CD8-positive, alpha-beta memory T cell (primary cell): Measurements from ENCODE around the gene METTL16. TPM values are rescaled to one million over a fixed set of nuclear protein-coding genes. Genes with fewer than 3 reads are reported as not detected.

Source experiments
- CTCF ChIA-PET: fragments of 350-600 bp; sonication (Branson Sonifier 250); formaldehyde crosslinking; loops from one replicate; lab custom pipeline; 2021; ENCODE audit warnings: antibody characterized with exemption; lab: Charles Lee
- POLR2A ChIA-PET: fragments of 350-600 bp; sonication (Branson Sonifier 250); formaldehyde crosslinking; loops from one replicate; lab custom pipeline; 2021; ENCODE audit warnings: antibody characterized with exemption; lab: Charles Lee
- DNase-seq, 5 donors: peaks; one replicate each; pipeline versions ENCODE4 v3.0.0 to v3.0.0-alpha.2; 2020 to 2022; ENCODE audit warnings: mixed read lengths in 1 of 5
- H3K27ac ChIP-seq: one replicate; pipeline ENCODE4 v1.7.0; 2013; ENCODE audit warnings: low read depth, mild to moderate bottlenecking, low read length, moderate library complexity
- H3K27me3 ChIP-seq: 2 replicates; pipeline ENCODE4 v1.7.0; 2013; ENCODE audit warnings: low read length, mild to moderate bottlenecking; ENCODE audit not compliant: insufficient read depth, poor library complexity, severe bottlenecking
- H3K36me3 ChIP-seq: 2 replicates; pipeline ENCODE4 v1.7.0; 2013; ENCODE audit warnings: mild to moderate bottlenecking, low read length, moderate library complexity; ENCODE audit not compliant: insufficient read depth
- H3K4me1 ChIP-seq: 2 replicates; pipeline ENCODE4 v1.7.0; 2013; ENCODE audit warnings: mild to moderate bottlenecking, low read length, moderate library complexity; ENCODE audit not compliant: insufficient read depth
- H3K4me3 ChIP-seq: 2 replicates; pipeline ENCODE4 v1.7.0; 2013; ENCODE audit warnings: mild to moderate bottlenecking, low read length
- H3K9me3 ChIP-seq: 2 replicates; pipeline ENCODE4 v1.7.0; 2013; ENCODE audit warnings: mild to moderate bottlenecking, low read length
- H3K27ac Mint-ChIP-seq, 8 donors: one replicate each; pipeline ENCODE4 v1.8.0; 2020 to 2021; ENCODE audit warnings: mixed read lengths in 8 of 8, mild to moderate bottlenecking in 6 of 8, inconsistent platforms in 3 of 8, moderate library complexity in 3 of 8
- H3K27me3 Mint-ChIP-seq, 2 donors: one replicate each; pipeline ENCODE4 v1.8.0; 2020 to 2021; ENCODE audit warnings: mixed read lengths in 2 of 2, mild to moderate bottlenecking in 1 of 2, moderate library complexity in 1 of 2
- H3K36me3 Mint-ChIP-seq, 3 donors: one replicate each; pipeline ENCODE4 v1.8.0; 2020 to 2021; ENCODE audit warnings: mixed read lengths in 3 of 3, inconsistent platforms in 1 of 3, mild to moderate bottlenecking in 1 of 3
- H3K4me1 Mint-ChIP-seq, 3 donors: one replicate each; pipeline ENCODE4 v1.8.0; 2020 to 2021; ENCODE audit warnings: mixed read lengths in 3 of 3, inconsistent platforms in 1 of 3, mild to moderate bottlenecking in 1 of 3
- H3K4me3 Mint-ChIP-seq, 7 donors: one replicate each; pipeline ENCODE4 v1.8.0; 2020 to 2021; ENCODE audit warnings: mixed read lengths in 7 of 7, mild to moderate bottlenecking in 6 of 7, moderate library complexity in 4 of 7, inconsistent platforms in 2 of 7
- H3K9me3 Mint-ChIP-seq, 5 donors: one replicate each; pipeline ENCODE4 v1.8.0; 2020 to 2022; ENCODE audit warnings: mixed read lengths in 5 of 5, mild to moderate bottlenecking in 3 of 5, moderate library complexity in 2 of 5, inconsistent platforms in 1 of 5
- polyA plus RNA-seq: library from polyadenylated mRNA; unstranded; fragments of 300-500 nt; fragmentation: Illumina TruSeq; gene quantifications from one replicate; pipeline ENCODE4 v1.2.3, GENCODE V29; 2021
- total RNA-seq, 2 experiments: library from RNA; stranded (reverse); gene quantifications; one replicate each; pipeline ENCODE4 v1.2.3, GENCODE V29; 2021

Gene METTL16
- total and polyA plus RNA-seq, 3 experiments from 2014 or later = 30.3 to 72.0 (median 67.2) TPM

DNA sequence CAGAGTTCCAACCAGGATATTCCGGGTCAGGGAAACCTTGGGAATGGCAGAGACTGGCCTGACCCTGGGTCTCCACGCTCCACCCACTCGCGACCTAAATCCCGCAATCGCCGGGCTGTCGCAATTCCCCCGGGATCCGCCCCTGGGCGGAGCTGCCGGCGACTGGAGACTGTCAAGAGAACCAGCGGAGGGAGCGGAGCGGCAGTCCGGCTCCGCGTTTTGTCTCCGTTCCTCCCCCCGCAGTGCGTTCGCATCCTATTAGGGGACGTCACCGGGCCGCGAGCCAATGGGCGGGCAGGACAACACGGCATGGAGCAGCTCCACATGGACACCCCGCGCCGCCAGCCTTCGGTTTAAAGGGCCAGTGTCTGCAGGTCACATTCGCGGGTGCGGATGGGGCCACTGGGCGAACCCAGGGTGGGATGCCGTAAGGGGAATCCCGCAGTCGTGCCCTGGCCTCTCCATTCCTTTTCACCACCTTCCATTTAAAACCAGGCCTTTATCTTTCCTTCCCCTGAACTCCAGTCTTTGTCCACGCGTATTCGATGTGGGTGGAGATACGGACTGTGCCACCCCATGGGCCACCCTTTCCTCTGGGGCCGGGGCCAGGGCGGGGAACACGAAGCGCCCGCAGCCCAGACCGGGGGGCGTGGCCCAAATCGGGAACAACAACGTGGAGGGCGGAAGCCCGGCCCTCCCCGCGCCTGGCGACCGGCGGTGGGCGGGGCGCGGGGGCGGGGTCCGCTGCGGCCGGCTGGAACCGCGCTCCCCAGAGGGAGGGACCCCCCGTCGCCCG is 110.1 kb downstream of the METTL16 start:
- H3K9me3 ChIP-seq = no peaks in the 10 kb centered on the region
- H3K27ac ChIP-seq = peak overlapping the region; percentile 96
- peaks cover 31 to 42% (median 36%) of the 10 kb centered on the region in 3 donors for H3K4me1 Mint-ChIP-seq
- peak; percentile 99 to 100 (median 100) for DNase-seq
- H3K4me1 ChIP-seq = peaks cover 35% of the 10 kb centered on the region
- CTCF ChIA-PET = interaction anchor here (0.8 to 3.1 kb wide), 8 partner anchors 9 to 65 kb away, joined by 3 to 23 read pairs (median 5); partner anchors contain the start of gene TSR1
- peaks cover 0 to 3% of the 10 kb centered on the region in 2 donors for H3K27me3 Mint-ChIP-seq
- POLR2A ChIA-PET = interaction anchor here (0.6 to 2.9 kb wide), 7 partner anchors 9 to 347 kb away, joined by 3 to 51 read pairs (median 5); partner anchors contain the start of genes HIC1, SGSM2 and TSR1
- H3K27me3 ChIP-seq = no peaks in the 10 kb centered on the region
- H3K4me3 Mint-ChIP-seq = peak overlapping the region; percentile 90 to 100 (median 98)
- peak overlapping the region; percentile 98 to 100 (median 99) for H3K27ac Mint-ChIP-seq
- no peaks in the 10 kb centered on the region for H3K36me3 ChIP-seq
- peak overlapping the region; percentile 79 for H3K4me3 ChIP-seq
- H3K36me3 Mint-ChIP-seq = peaks cover 0 to 16% (median 1%) of the 10 kb centered on the region in 3 donors
- no peaks in the 10 kb centered on the region for H3K9me3 Mint-ChIP-seq

DNA sequence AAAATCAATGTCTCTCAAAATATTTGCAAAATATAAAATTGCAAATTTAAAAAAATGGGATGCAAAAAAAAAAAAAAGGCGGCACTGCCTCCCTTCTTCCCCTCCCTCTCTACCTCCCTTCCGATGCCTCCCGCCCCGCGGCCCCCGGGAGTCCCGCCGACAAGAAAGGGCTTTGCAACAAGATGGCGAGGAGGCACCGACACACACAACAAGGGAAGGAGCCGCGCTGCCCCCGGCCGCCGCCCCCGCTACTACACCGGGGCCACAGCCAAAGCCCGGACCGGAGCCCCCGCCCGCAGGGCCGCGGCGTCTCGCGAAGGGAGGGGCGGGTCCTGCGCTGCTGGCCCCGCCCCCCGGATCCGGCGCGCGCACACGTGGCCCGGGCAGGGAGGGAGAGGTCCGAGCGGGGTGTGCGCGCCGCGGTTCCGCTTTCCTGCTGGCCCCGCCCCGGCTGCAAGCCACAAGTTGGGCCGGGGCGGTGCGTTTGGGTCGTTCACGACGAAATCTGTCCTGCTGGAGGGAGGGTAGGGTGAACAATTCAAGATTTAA is 110.7 kb downstream of the METTL16 start, which contains the start of gene MNT:
MNT (minus strand) TSS at position 184 of the 549 bp plus-strand sequence. CDS start 348 bp downstream, outside the sequence.
- ChIA-PET CTCF (interaction anchor here (0.8 to 3.1 kb wide), 7 partner anchors 8 to 65 kb away, joined by 3 to 23 read pairs (median 6); partner anchors contain the start of gene TSR1), POLR2A (interaction anchor here (0.6 to 2.9 kb wide), 7 partner anchors 9 to 346 kb away, joined by 3 to 51 read pairs (median 5); partner anchors contain the start of genes HIC1, SGSM2 and TSR1)
- Histone ChIP-seq H3K36me3 (no peaks in the 10 kb centered on the region), H3K4me3 (peak within 1 kb of the TSS; percentile 96), H3K9me3 (no peaks in the 10 kb centered on the region), H3K27ac (peak within 1 kb of the TSS; percentile 96), H3K27me3 (no peaks in the 10 kb centered on the region), H3K4me1 (peaks cover 42% of the 10 kb centered on the region)
- Mint-ChIP-seq H3K27ac (peak within 1 kb of the TSS; percentile 99 to 100 (median 100)), H3K9me3 (no peaks in the 10 kb centered on the region), H3K36me3 (peaks cover 0 to 14% (median 1%) of the 10 kb centered on the region in 3 donors), H3K27me3 (peaks cover 0 to 3% of the 10 kb centered on the region in 2 donors), H3K4me3 (peak within 1 kb of the TSS; percentile 96 to 100 (median 98)), H3K4me1 (peaks cover 34 to 47% (median 40%) of the 10 kb centered on the region in 3 donors)
- peak; percentile 90 to 97 (median 96) for DNase-seq

DNA sequence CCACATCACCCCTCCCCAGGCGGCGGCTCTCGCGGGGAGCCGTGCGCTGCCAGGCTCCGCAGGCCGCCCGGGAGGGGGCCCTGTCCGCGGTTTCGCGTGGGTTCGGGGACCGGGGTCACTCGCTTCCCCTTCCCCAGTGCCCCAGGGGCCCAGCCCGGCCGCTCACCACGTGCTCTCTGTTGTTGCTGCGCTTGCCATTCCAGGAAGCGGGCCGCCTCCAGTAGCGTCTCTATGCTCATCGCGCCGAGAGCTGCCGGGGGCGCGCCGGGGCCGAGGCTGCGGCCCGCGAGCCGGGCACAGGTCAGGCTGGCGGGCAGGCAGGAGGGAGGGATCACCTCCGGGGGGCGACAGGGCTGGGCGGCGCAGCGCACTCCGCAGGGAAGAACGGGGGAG is 111.2 kb downstream of the METTL16 start:
- peak; percentile 34 to 75 (median 46) for DNase-seq
- H3K4me1 ChIP-seq = peaks cover 46% of the 10 kb centered on the region
- peak overlapping the region; percentile 96 for H3K4me3 ChIP-seq
- POLR2A ChIA-PET = interaction anchor here (0.7 to 2.9 kb wide), 3 partner anchors 9 to 111 kb away, joined by 3 to 24 read pairs (median 4); partner anchors contain the start of genes METTL16, SGSM2 and TSR1
- H3K27me3 ChIP-seq = no peaks in the 10 kb centered on the region
- H3K36me3 Mint-ChIP-seq = peaks cover 0 to 14% (median 1%) of the 10 kb centered on the region in 3 donors
- H3K27ac Mint-ChIP-seq = peak overlapping the region; percentile 91 to 100 (median 98)
- peaks cover 0 to 3% of the 10 kb centered on the region in 2 donors for H3K27me3 Mint-ChIP-seq
- CTCF ChIA-PET = interaction anchor here (1.0 to 3.1 kb wide), 3 partner anchors 16 to 18 kb away, joined by 4 to 23 read pairs (median 4); no protein-coding TSS in a partner anchor
- peak overlapping the region; percentile 96 for H3K27ac ChIP-seq
- peak overlapping the region; percentile 96 to 100 (median 98) for H3K4me3 Mint-ChIP-seq
- no peaks in the 10 kb centered on the region for H3K9me3 Mint-ChIP-seq
- no peaks in the 10 kb centered on the region for H3K36me3 ChIP-seq
- peaks cover 36 to 52% (median 42%) of the 10 kb centered on the region in 3 donors for H3K4me1 Mint-ChIP-seq
- H3K9me3 ChIP-seq = no peaks in the 10 kb centered on the region

DNA sequence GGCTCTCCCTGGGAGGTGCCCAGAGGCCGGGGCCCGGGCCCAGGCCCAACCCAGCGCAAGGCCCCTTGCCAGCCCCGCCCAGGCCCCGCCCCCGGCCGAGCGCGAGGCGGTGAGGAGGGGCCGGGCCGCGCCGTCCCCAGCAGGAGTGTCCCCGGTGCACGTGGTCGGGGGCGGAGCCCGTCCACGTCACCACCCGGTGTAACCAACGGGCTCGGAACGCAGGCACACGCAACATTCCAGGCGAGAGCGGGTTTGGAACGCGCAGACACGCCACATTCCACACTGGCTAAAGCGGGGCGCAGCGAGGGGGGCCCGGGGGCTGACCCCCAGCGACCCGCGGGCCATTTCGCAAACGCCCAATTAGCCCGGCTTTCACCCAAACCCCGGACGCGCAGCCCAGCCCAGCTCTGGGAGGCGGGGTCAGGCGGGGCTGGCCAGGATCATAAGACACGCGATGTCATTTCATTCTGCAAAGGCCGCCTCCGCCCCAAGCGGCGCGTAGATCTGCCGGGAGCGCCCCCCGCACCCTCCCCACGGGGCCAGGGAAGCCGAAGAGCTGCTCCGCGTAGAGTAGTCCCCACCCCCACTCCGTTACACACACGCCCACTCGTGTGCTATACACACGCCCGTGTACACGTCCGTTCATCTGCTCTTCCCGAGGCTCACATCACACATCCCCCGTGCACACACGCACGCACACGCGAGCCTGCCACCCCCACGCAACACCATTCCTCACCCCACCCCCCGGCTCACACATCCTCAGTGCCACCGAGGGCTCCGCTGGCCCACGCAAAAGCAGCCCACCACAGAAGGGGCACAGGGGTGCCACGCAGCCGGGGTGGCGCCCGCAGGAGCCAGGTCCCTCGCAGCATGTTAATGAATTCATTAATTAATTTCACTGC is 111.9 kb downstream of the METTL16 start:
- Histone ChIP-seq H3K27ac (peak overlapping the region; percentile 96), H3K4me1 (peaks cover 46% of the 10 kb centered on the region), H3K27me3 (no peaks in the 10 kb centered on the region), H3K36me3 (no peaks in the 10 kb centered on the region), H3K9me3 (no peaks in the 10 kb centered on the region), H3K4me3 (peak overlapping the region; percentile 96)
- no peaks in the 10 kb centered on the region for H3K9me3 Mint-ChIP-seq
- ChIA-PET CTCF (interaction anchor here (0.8 to 3.1 kb wide), 4 partner anchors 16 to 18 kb away, joined by 3 to 23 read pairs (median 4); no protein-coding TSS in a partner anchor), POLR2A (interaction anchor here (0.6 to 2.9 kb wide), 7 partner anchors 8 to 413 kb away, joined by 3 to 24 read pairs (median 4); partner anchors contain the start of genes METTL16, SGSM2 and TSR1)
- peak overlapping the region; percentile 96 to 100 (median 98) for H3K4me3 Mint-ChIP-seq
- H3K27me3 Mint-ChIP-seq = peaks cover 0 to 3% of the 10 kb centered on the region in 2 donors
- peaks cover 0 to 14% (median 0%) of the 10 kb centered on the region in 3 donors for H3K36me3 Mint-ChIP-seq
- peak overlapping the region; percentile 93 to 100 (median 100) for H3K27ac Mint-ChIP-seq
- DNase-seq = peak; percentile 91 to 93 (median 92)
- peaks cover 36 to 56% (median 38%) of the 10 kb centered on the region in 3 donors for H3K4me1 Mint-ChIP-seq

DNA sequence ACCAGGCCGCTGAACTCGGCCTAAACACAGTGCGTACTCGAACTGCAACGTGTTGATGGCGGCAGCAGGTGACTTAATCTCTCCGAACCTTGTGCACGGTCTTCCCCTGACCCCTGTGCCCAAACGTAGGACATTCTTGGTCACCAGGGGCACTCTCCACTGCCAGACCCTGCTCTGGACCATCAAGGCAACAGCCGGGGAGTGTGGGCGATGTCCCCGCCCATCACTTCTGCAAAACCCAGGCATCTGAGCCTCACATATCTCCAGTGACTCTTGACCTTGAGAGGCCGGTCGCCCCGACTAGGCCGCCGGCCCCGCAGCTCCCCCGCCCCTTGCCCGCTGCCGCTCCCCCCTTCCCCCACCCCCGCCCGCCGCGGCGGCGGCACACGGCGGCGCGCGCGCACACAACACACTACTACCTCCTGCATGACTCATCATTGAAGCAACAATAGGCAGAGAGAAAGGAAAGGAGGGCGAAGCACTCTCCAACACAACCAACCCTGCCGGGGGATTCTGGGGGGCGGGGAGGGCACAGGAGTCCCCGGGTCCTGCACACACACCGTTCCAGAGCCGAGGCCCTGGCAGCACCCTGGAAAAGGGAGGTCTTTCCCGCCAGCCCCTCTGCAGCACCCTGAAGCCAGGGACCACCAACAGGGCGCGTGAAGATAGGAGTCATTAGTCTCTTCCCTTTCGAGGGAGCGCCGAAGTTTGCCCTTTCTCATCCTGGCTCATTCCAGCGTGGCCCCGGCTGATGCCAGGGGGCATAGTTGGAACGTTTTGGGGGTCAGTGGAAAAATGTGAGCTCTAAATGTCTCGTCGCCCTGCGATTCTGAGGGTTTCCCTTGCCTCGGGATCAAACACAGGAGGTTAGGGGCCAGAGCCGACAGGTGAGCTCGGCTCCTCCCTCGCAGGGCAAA is 112.8 kb downstream of the METTL16 start:
- no peaks in the 10 kb centered on the region for H3K9me3 ChIP-seq
- no peaks in the 10 kb centered on the region for H3K36me3 ChIP-seq
- Mint-ChIP-seq H3K4me1 (peaks cover 36 to 64% (median 41%) of the 10 kb centered on the region in 3 donors), H3K4me3 (peak overlapping the region; percentile 93 to 100 (median 98)), H3K36me3 (peaks cover 0 to 18% (median 0%) of the 10 kb centered on the region in 3 donors), H3K27me3 (peaks cover 0 to 7% of the 10 kb centered on the region in 2 donors), H3K27ac (peak overlapping the region; percentile 88 to 99 (median 93)), H3K9me3 (no peaks in the 10 kb centered on the region)
- peak overlapping the region; percentile 96 for H3K4me3 ChIP-seq
- no peaks in the 10 kb centered on the region for H3K27me3 ChIP-seq
- DNase-seq = peak; percentile 38 to 82 (median 50)
- POLR2A ChIA-PET = interaction anchor here (0.6 to 2.9 kb wide), 6 partner anchors 7 to 414 kb away, joined by 3 to 24 read pairs (median 4); partner anchors contain the start of genes METTL16, SGSM2 and TSR1
- peaks cover 53% of the 10 kb centered on the region for H3K4me1 ChIP-seq
- CTCF ChIA-PET = interaction anchor here (0.8 to 1.3 kb wide), 6 partner anchors 9 to 17 kb away, joined by 3 to 4 read pairs (median 3); no protein-coding TSS in a partner anchor
- peak overlapping the region; percentile 96 for H3K27ac ChIP-seq

DNA sequence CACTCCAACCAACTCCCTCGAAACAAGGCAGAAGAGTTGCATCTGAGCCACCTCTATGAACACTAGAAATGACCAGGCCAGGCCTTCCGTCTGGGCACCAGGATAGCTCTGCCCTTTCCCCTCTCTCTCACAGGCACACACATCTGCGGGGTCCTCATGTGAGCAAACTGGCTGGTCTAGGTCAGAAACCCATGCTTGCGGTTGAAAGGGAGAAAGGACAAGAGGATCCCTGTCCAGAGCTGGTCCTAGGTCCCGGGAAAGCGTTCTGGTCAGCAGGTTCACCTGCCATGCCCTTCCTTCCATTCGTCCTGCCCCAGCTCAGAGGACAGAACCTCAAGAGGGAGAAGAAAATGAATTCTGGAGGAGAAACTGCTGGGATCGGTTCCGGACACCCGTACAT is 113.5 kb downstream of the METTL16 start:
- peaks cover 0 to 20% (median 0%) of the 10 kb centered on the region in 3 donors for H3K36me3 Mint-ChIP-seq
- peak overlapping the region; percentile 39 for H3K4me3 ChIP-seq
- no peaks in the 10 kb centered on the region for H3K27me3 ChIP-seq
- H3K9me3 Mint-ChIP-seq = no peaks in the 10 kb centered on the region
- H3K36me3 ChIP-seq = no peaks in the 10 kb centered on the region
- H3K4me1 Mint-ChIP-seq = peaks cover 36 to 67% (median 41%) of the 10 kb centered on the region in 3 donors
- POLR2A ChIA-PET = interaction anchor here (2.5 kb wide), 1 partner anchor 15 kb away, joined by 14 read pairs; no protein-coding TSS in a partner anchor
- H3K4me3 Mint-ChIP-seq = peak overlapping the region; percentile 65 to 100 (median 98)
- DNase-seq = peak in 1 of 5 donors; percentile 39
- peak overlapping the region; percentile 33 for H3K27ac ChIP-seq
- peaks cover 0 to 7% of the 10 kb centered on the region in 2 donors for H3K27me3 Mint-ChIP-seq
- peaks cover 53% of the 10 kb centered on the region for H3K4me1 ChIP-seq
- no peaks in the 10 kb centered on the region for H3K9me3 ChIP-seq
- CTCF ChIA-PET = interaction anchor here (0.8 to 1.3 kb wide), 3 partner anchors 9 to 18 kb away, joined by 3 read pairs; no protein-coding TSS in a partner anchor
- H3K27ac Mint-ChIP-seq = peak overlapping the region; percentile 62 to 99 (median 68)
